Measurements from ENCODE around the gene MFAP4. TPM values are rescaled to one million over a fixed set of nuclear protein-coding genes. Genes with fewer than 3 reads are reported as not detected.
A peak's percentile ranks its signal among the peaks of the same experiment; 100 is the strongest.

Gene MFAP4
- total and polyA plus RNA-seq, 9 of the 15 experiments (the other 6 are each of a cell fraction or from before 2014, with no cell fraction given) = 0.07 to 0.24 TPM; not detected in 7

GRCh38 chr17:19377602-19378415 lies 9.2 kb downstream of the MFAP4 start (continued):
- TF ChIP-seq, protein P1, sequence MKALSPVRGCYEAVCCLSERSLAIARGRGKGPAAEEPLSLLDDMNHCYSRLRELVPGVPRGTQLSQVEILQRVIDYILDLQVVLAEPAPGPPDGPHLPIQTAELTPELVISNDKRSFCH (CRISPR knock-in tag; IDR thresholded peaks at IDR 0.05) = no peak
- TF ChIP-seq, protein P1 (tag; IDR thresholded peaks at IDR 0.05) = no peak

DNA sequence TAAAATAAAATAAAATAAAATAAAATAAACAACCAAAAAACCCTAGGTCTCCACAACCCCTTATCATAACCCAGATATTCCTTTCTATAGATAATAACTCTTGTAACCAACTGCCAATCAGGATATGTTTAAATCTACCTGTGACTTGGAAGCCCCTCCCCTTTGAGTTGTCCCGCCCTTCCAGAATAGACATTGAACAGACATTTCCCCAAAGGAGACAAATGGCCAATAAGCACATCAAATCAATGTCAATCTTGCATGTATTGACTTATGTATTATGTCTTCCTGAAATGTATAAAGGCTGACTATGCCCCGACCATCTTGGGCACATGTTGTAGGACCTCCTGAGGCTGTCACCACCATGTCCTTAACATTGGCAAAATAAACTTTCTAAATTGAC lies 10.2 kb downstream of the MFAP4 start:
- Histone ChIP-seq H3K4me3 (peak overlapping the region; percentile 65), H2AFZ (ENCODE audit: low read depth, low read length) (peak overlapping the region; percentile 98), H3K27me3 (ENCODE audit: control insufficient read depth in 2 of 2, insufficient read depth in 2 of 2, low read length in 2 of 2) (no peaks in the 10 kb centered on the region; a peak in 1 of 5 replicates), H3K4me2 (ENCODE audit: insufficient read depth, low read length) (peak overlapping the region; percentile 87), H3K79me2 (ENCODE audit: control insufficient read depth, insufficient read depth, low read length) (peaks cover 9% of the 10 kb centered on the region; the same call in 2 of the 3 replicates), H4K20me1 (replicated peaks; ENCODE audit: control insufficient read depth, insufficient read depth, low read length) (no peaks in the 10 kb centered on the region), H3K36me3 (ENCODE audit: control insufficient read depth, insufficient read depth, low read length) (peaks cover 21% of the 10 kb centered on the region; the same call in 1 of the 3 replicates), H3K27ac (ENCODE audit: extremely low read depth, low read depth, low read length) (peak overlapping the region; percentile 83; the same call in 2 of the 3 replicates), H3K9me3 (replicated peaks; ENCODE audit: control insufficient read depth, insufficient read depth, low read depth, low read length) (no peaks in the 10 kb centered on the region), H3K9ac (ENCODE audit: insufficient read depth in 1 of 2, low read depth in 2 of 2, low read length in 2 of 2) (peak overlapping the region in 1 of 2 experiments; percentile 83; a peak in 2 of 4 replicates), H3K4me1 (replicated peaks in 1 of 2; ENCODE audit: control insufficient read depth in 2 of 2, insufficient read depth in 2 of 2, low read length in 2 of 2) (peaks cover 0 to 11% of the 10 kb centered on the region in 2 experiments; a peak in 3 of 5 replicates), H3K9me1 (ENCODE audit: control insufficient read depth, insufficient read depth, low read length) (no peaks in the 10 kb centered on the region)
- intact Hi-C loops (cut with micrococcal nuclease) (no loop called here), in situ Hi-C loops (cut with MboI) (no loop called here)
- 0% methylated on average over 2 of the region's 2 CpGs for WGBS (ENCODE audit: insufficient coverage, low coverage, missing lambda C conversion rate)
- CTCF ChIA-PET (ENCODE audit: low intra/inter-chr PET ratio) = no interaction called here
- POLR2A ChIA-PET = interaction anchor here (2.2 kb wide), 1 partner anchor 14 kb away, joined by 11 read pairs; the partner anchor contains the start of gene B9D1
- ATAC-seq (no peak), DNase-seq (ENCODE audit: extremely low read depth in 1 of 4, low spot score in 3 of 4) (peak in 1 of 4 experiments; percentile 37), FAIRE-seq (peak; percentile 74)
- BruUV-seq (replicated peaks) = no TSS peak
- TF ChIP-seq ESRRA (IDR thresholded peaks at IDR 0.05; ENCODE audit: borderline replicate concordance, low read depth) = no peak
- no peak for TF ChIP-seq ZBTB12 (CRISPR knock-in tag; IDR thresholded peaks at IDR 0.05)
- TF ChIP-seq, protein P2, sequence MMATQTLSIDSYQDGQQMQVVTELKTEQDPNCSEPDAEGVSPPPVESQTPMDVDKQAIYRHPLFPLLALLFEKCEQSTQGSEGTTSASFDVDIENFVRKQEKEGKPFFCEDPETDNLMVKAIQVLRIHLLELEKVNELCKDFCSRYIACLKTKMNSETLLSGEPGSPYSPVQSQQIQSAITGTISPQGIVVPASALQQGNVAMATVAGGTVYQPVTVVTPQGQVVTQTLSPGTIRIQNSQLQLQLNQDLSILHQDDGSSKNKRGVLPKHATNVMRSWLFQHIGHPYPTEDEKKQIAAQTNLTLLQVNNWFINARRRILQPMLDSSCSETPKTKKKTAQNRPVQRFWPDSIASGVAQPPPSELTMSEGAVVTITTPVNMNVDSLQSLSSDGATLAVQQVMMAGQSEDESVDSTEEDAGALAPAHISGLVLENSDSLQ (IDR thresholded peaks at IDR 0.05) = peak; percentile 78
- TF ChIP-seq, protein P3, sequence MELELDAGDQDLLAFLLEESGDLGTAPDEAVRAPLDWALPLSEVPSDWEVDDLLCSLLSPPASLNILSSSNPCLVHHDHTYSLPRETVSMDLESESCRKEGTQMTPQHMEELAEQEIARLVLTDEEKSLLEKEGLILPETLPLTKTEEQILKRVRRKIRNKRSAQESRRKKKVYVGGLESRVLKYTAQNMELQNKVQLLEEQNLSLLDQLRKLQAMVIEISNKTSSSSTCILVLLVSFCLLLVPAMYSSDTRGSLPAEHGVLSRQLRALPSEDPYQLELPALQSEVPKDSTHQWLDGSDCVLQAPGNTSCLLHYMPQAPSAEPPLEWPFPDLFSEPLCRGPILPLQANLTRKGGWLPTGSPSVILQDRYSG (tag; conservative IDR thresholded peaks at IDR 0.05; ENCODE audit: low read depth) = 0 out of 2 replicates have a peak, but pooled peaks have one; percentile 19
- peak; percentile 16 for TF ChIP-seq CHD1 (IDR thresholded peaks at IDR 0.05; ENCODE audit: low read length)
- TF ChIP-seq TSHZ1 (CRISPR knock-in tag; IDR thresholded peaks at IDR 0.05) = no peak
